Endothelial cell of umbilical vein (primary cell): ENCODE results near the gene ZDHHC14. TPM values are rescaled to one million over a fixed set of nuclear protein-coding genes. Genes with fewer than 3 reads are reported as not detected.

ENCODE experiments used
- BruUV-seq: library from RNA; stranded (reverse); fragments of 400-500 nt; replicated peaks from 2 replicates; lab custom pipeline; 2021; lab: Mats Ljungman, UMichigan
- CTCF ChIA-PET: fragments of 300-600, 350-600 bp; sonication (Branson Sonifier 250); formaldehyde crosslinking; loops from one replicate; lab custom pipeline; 2021; ENCODE audit warnings: antibody characterized with exemption, inconsistent platforms; lab: Charles Lee
- POLR2A ChIA-PET: fragments of 300-600, 350-600 bp; sonication (Branson Sonifier 250); formaldehyde crosslinking; loops from one replicate; lab custom pipeline; 2021; ENCODE audit warnings: antibody characterized with exemption, inconsistent platforms; lab: Charles Lee
- DNase-seq: peaks from one replicate; pipeline ENCODE4 v3.0.0-alpha.2; 2011; ENCODE audit warnings: low read depth, low spot score
- FAIRE-seq: peaks from 2 replicates; lab custom pipeline; 2011; peaks lifted over from hg19 to GRCh38; lab: Jason Lieb, UNC
- H2AFZ ChIP-seq: 2 replicates; pipeline ENCODE4 v1.6.0; 2012; ENCODE audit warnings: low read depth, low read length, control low read depth, inconsistent platforms
- H3K27ac ChIP-seq: 2 replicates; pipeline ENCODE4 v1.5.1; 2011; ENCODE audit warnings: low read depth, mild to moderate bottlenecking, control low read depth, low read length, moderate library complexity; ENCODE audit not compliant: insufficient read depth
- H3K27me3 ChIP-seq, 2 experiments: 2 replicates each; pipeline versions ENCODE4 v1.6.0 to v1.6.1; 2011; ENCODE audit warnings: low read length in 2 of 2, mixed read lengths in 1 of 2; ENCODE audit not compliant: control insufficient read depth in 2 of 2, insufficient read depth in 2 of 2
- H3K36me3 ChIP-seq, 2 experiments: 2 replicates in 1 of 2; 3 replicates in 1 of 2; pipeline ENCODE4 v1.5.1; 2011; ENCODE audit warnings: low read length in 2 of 2, mild to moderate bottlenecking in 1 of 2, moderate library complexity in 1 of 2; ENCODE audit not compliant: control insufficient read depth in 2 of 2, insufficient read depth in 2 of 2; ENCODE audit errors: extremely low read depth in 1 of 2
- H3K4me1 ChIP-seq: 3 replicates; pipeline ENCODE4 v1.5.1; 2011; ENCODE audit warnings: mild to moderate bottlenecking, low read length; ENCODE audit not compliant: control insufficient read depth, insufficient read depth; ENCODE audit errors: extremely low read depth
- H3K4me2 ChIP-seq: 2 replicates; pipeline ENCODE4 v1.6.1; 2011; ENCODE audit warnings: low read length, control low read depth, mixed read lengths; ENCODE audit not compliant: insufficient read depth
- H3K4me3 ChIP-seq, 3 experiments: fragments of 200-600 bp in 1 of 3; sonication (generic), shearing (Covaris generic) in 1 of 3; replicated peaks in 1 of 3; 2 replicates each; pipeline ENCODE4 v1.5.1; 2011 to 2016; ENCODE audit warnings: control low read depth in 3 of 3, low read length in 3 of 3, mild to moderate bottlenecking in 2 of 3, inconsistent platforms in 1 of 3, low read depth in 1 of 3, moderate library complexity in 1 of 3; ENCODE audit not compliant: insufficient read depth in 1 of 3
- H3K79me2 ChIP-seq: 2 replicates; pipeline ENCODE4 v1.6.0; 2012; ENCODE audit warnings: low read length, inconsistent platforms; ENCODE audit not compliant: control insufficient read depth, insufficient read depth
- H3K9ac ChIP-seq: replicated peaks from 2 replicates; pipeline ENCODE3; 2011; ENCODE audit warnings: low read length, control low read depth; ENCODE audit not compliant: insufficient read depth; ENCODE audit errors: extremely low read depth
- H3K9me1 ChIP-seq: replicated peaks from 3 replicates; pipeline ENCODE4 v1.6.0; 2011; ENCODE audit warnings: mild to moderate bottlenecking, low read length; ENCODE audit not compliant: control insufficient read depth, insufficient read depth; ENCODE audit errors: extremely low read depth
- H3K9me3 ChIP-seq: replicated peaks from 2 replicates; pipeline ENCODE4 v1.5.1; 2012; ENCODE audit warnings: low read length, inconsistent platforms; ENCODE audit not compliant: control insufficient read depth, insufficient read depth
- H4K20me1 ChIP-seq: replicated peaks from 2 replicates; pipeline ENCODE3; 2011; ENCODE audit warnings: mild to moderate bottlenecking, low read length; ENCODE audit not compliant: control insufficient read depth, insufficient read depth; ENCODE audit errors: extremely low read depth
- CTCF ChIP-seq, 2 donors: IDR thresholded peaks; 1 replicate in 1 of 2; 2 replicates in 1 of 2; pipeline ENCODE4 v1.5.1; 2011; ENCODE audit warnings: low read length in 2 of 2, mild to moderate bottlenecking in 2 of 2, moderate library complexity in 2 of 2, control low read depth in 1 of 2, inconsistent platforms in 1 of 2, low read depth in 1 of 2; ENCODE audit not compliant: insufficient read depth in 1 of 2; ENCODE audit errors: extremely low read depth in 1 of 2
- EZH2 ChIP-seq: IDR thresholded peaks from 2 replicates; pipeline ENCODE4 v1.6.1; 2012; ENCODE audit warnings: borderline replicate concordance, low read depth, mild to moderate bottlenecking, moderate library complexity, low read length, inconsistent platforms; ENCODE audit not compliant: severe bottlenecking
- FOS ChIP-seq: IDR thresholded peaks from 2 replicates; pipeline ENCODE4 v1.6.1; 2011; ENCODE audit warnings: mild to moderate bottlenecking, low read length, moderate library complexity, borderline replicate concordance; ENCODE audit not compliant: insufficient read depth
- GATA2 ChIP-seq: IDR thresholded peaks from 2 replicates; pipeline ENCODE4 v1.7.0; 2011; ENCODE audit warnings: low read depth, mild to moderate bottlenecking, moderate library complexity, mixed read lengths, low read length; ENCODE audit not compliant: insufficient read length, insufficient read depth
- JUN ChIP-seq: IDR thresholded peaks from 2 replicates; pipeline ENCODE4 v1.6.1; 2011; ENCODE audit warnings: borderline replicate concordance, low read depth; ENCODE audit not compliant: insufficient read length, insufficient read depth
- MAX ChIP-seq: IDR thresholded peaks from 2 replicates; pipeline ENCODE4 v1.6.1; 2011; ENCODE audit not compliant: insufficient read depth, insufficient read length
- MYC ChIP-seq: IDR thresholded peaks from one replicate; pipeline ENCODE4 v1.6.1; 2011; ENCODE audit warnings: mild to moderate bottlenecking, low read depth, low read length
- POLR2A ChIP-seq: IDR thresholded peaks from 2 replicates; pipeline ENCODE4 v1.6.1; 2012; ENCODE audit warnings: low read depth, mild to moderate bottlenecking, control low read depth, low read length
- POLR2AphosphoS5 ChIP-seq: IDR thresholded peaks from 2 replicates; pipeline ENCODE4 v1.6.1; 2012; ENCODE audit warnings: low read depth, mild to moderate bottlenecking, control low read depth, low read length, moderate library complexity; ENCODE audit not compliant: insufficient read depth
- dilution Hi-C: fragments of 300-500 bp; cut with MboI; formaldehyde crosslinking; loops from one replicate; pipeline ENCODE4 v1.15.0; 2019; ENCODE audit warnings: low sequenced_read_pairs; ENCODE audit not compliant: extremely low pct_ligation_motif_present
- intact Hi-C: fragments of 100-400 bp; cut with micrococcal nuclease; formaldehyde crosslinking; loops from one replicate; pipeline ENCODE4 v1.10.0; 2022
- polyA plus RNA-seq, 4 experiments: library from polyadenylated mRNA; depleted of rRNA in 3 of 4; stranded (reverse) in 3 of 4; unstranded in 1 of 4; fragments of >200 nt; gene quantifications; 2 replicates each; pipeline versions ENCODE4 v1.2.1 to v1.2.3, GENCODE V29; 2011 to 2012; ENCODE audit warnings: missing spikeins in 1 of 4
- total RNA-seq: library from RNA; stranded (reverse); gene quantifications from 2 replicates; pipeline ENCODE4 v1.2.3, GENCODE V29; 2021

ZDHHC14 gene
- total and polyA plus RNA-seq, 2 donors (not counting 3 experiments of a cell fraction or from before 2014, with no cell fraction given): 23.0 to 25.6 TPM

- dilution Hi-C loops: no loop called here
- no peak for TF ChIP-seq POLR2A
- no peak for TF ChIP-seq MYC
- no peak for TF ChIP-seq JUN
- TF ChIP-seq CTCF (IDR thresholded peaks at IDR 0.05; ENCODE audit: extremely low read depth in 1 of 2, insufficient read depth in 1 of 2, low read depth in 1 of 2, low read length in 2 of 2): no peak
- TF ChIP-seq POLR2AphosphoS5: no peak
- no peak for TF ChIP-seq EZH2
- TF ChIP-seq MAX: no peak
- TF ChIP-seq FOS: no peak
- no peak for TF ChIP-seq GATA2
- BruUV-seq: no TSS peak
- intact Hi-C loops: no loop called here
- H2AFZ ChIP-seq: no peak overlapping the region
- H3K36me3 ChIP-seq: no peaks in the 10 kb centered on the region
- H3K27me3 ChIP-seq: no peaks in the 10 kb centered on the region
- no peak overlapping the region for H3K27ac ChIP-seq
- H4K20me1 ChIP-seq: no peaks in the 10 kb centered on the region
- H3K4me2 ChIP-seq: no peak overlapping the region
- peaks cover 9% of the 10 kb centered on the region for H3K79me2 ChIP-seq
- FAIRE-seq (no peak), DNase-seq (no peak)
- POLR2A ChIA-PET: no interaction called here
- no peaks in the 10 kb centered on the region for H3K9me3 ChIP-seq
- no peak overlapping the region for H3K9ac ChIP-seq
- CTCF ChIA-PET: no interaction called here
- peaks cover 14% of the 10 kb centered on the region for H3K4me1 ChIP-seq
- no peak overlapping the region for H3K4me3 ChIP-seq
- H3K9me1 ChIP-seq: no peaks in the 10 kb centered on the region
Observed at GRCh38 chr6:157386023-157386422, 5.0 kb downstream of the ZDHHC14 start.
